Activated CD4-positive, alpha-beta T cell treated with anti-CD3 and anti-CD28 coated beads, Interleukin-2, amount 10 ng/mL, durations not matched to agents 7 days and 5 days (primary cell): ENCODE results near the gene CAMK2G. TPM values are rescaled to one million over a fixed set of nuclear protein-coding genes. Genes with fewer than 3 reads are reported as not detected.

Experiments
- CTCF ChIA-PET: fragments of 350-600 bp; sonication (Branson Sonifier 250); formaldehyde crosslinking; loops from one replicate; lab custom pipeline; 2021; ENCODE audit warnings: antibody characterized with exemption; lab: Charles Lee
- POLR2A ChIA-PET: fragments of 350-600 bp; sonication (Branson Sonifier 250); formaldehyde crosslinking; loops from one replicate; lab custom pipeline; 2021; ENCODE audit warnings: antibody characterized with exemption; lab: Charles Lee
- DNase-seq: peaks from one replicate; pipeline ENCODE4 v3.0.0-alpha.2; 2020
- H3K27ac Mint-ChIP-seq: one replicate; pipeline ENCODE4 v1.8.0; 2021; ENCODE audit warnings: mild to moderate bottlenecking, moderate library complexity, mixed read lengths
- H3K27me3 Mint-ChIP-seq: one replicate; pipeline ENCODE4 v1.8.0; 2021; ENCODE audit warnings: mixed read lengths
- H3K36me3 Mint-ChIP-seq: one replicate; pipeline ENCODE4 v1.8.0; 2021; ENCODE audit warnings: low read depth, mixed read lengths
- H3K4me1 Mint-ChIP-seq: one replicate; pipeline ENCODE4 v1.8.0; 2021; ENCODE audit warnings: mixed read lengths
- H3K4me3 Mint-ChIP-seq: one replicate; pipeline ENCODE4 v1.8.0; 2021; ENCODE audit warnings: mild to moderate bottlenecking, moderate library complexity, mixed read lengths
- H3K9me3 Mint-ChIP-seq: one replicate; pipeline ENCODE4 v1.8.0; 2021; ENCODE audit warnings: mixed read lengths
- total RNA-seq, 2 experiments: library from RNA; stranded (reverse); gene quantifications; one replicate each; pipeline ENCODE4 v1.2.3, GENCODE V29; 2021

Gene CAMK2G
- total RNA-seq, 2 experiments from 2014 or later: 54.4 to 55.8 TPM

- peaks cover 9% of the 10 kb centered on the region for H3K4me1 Mint-ChIP-seq
- ChIA-PET CTCF (interaction anchor here (0.8 to 10.3 kb wide), 12 partner anchors 9 to 265 kb away, joined by 3 to 161 read pairs (median 4); no protein-coding TSS in a partner anchor), POLR2A (no interaction called here)
- no peaks in the 10 kb centered on the region for H3K9me3 Mint-ChIP-seq
- H3K4me3 Mint-ChIP-seq: no peak overlapping the region
- no peaks in the 10 kb centered on the region for H3K36me3 Mint-ChIP-seq
- DNase-seq: no peak
- H3K27me3 Mint-ChIP-seq: peaks cover 13% of the 10 kb centered on the region
- H3K27ac Mint-ChIP-seq: no peak overlapping the region
These were observed 14.2 kb upstream of the CAMK2G start for GRCh38 chr10:73888514-73888913.

- no peak for DNase-seq
- Mint-ChIP-seq H3K27me3 (peaks cover 7% of the 10 kb centered on the region), H3K4me3 (no peak overlapping the region), H3K36me3 (no peaks in the 10 kb centered on the region), H3K4me1 (peaks cover 9% of the 10 kb centered on the region), H3K9me3 (no peaks in the 10 kb centered on the region), H3K27ac (no peak overlapping the region)
- ChIA-PET CTCF (interaction anchor here (0.7 to 10.3 kb wide), 13 partner anchors 8 to 296 kb away, joined by 3 to 161 read pairs (median 5); no protein-coding TSS in a partner anchor), POLR2A (interaction anchor here (0.5 kb wide), 1 partner anchor 155 kb away, joined by 5 read pairs; no protein-coding TSS in a partner anchor)
These were observed 13.1 kb upstream of the CAMK2G start for GRCh38 chr10:73887294-73888039.

- Mint-ChIP-seq H3K4me3 (no peak overlapping the region), H3K9me3 (no peaks in the 10 kb centered on the region), H3K27ac (no peak overlapping the region), H3K4me1 (peaks cover 9% of the 10 kb centered on the region), H3K36me3 (no peaks in the 10 kb centered on the region), H3K27me3 (peaks cover 3% of the 10 kb centered on the region)
- CTCF ChIA-PET: interaction anchor here (0.6 to 10.3 kb wide), 33 partner anchors 8 to 1348 kb away, joined by 3 to 161 read pairs (median 5); partner anchors contain the start of genes COMTD1 and PLAU
- DNase-seq: no peak
- POLR2A ChIA-PET: interaction anchor here (0.5 to 0.6 kb wide), 2 partner anchors 28 to 156 kb away, joined by 3 to 5 read pairs; no protein-coding TSS in a partner anchor
These were observed 12.4 kb upstream of the CAMK2G start for GRCh38 chr10:73886661-73887293.

DNA sequence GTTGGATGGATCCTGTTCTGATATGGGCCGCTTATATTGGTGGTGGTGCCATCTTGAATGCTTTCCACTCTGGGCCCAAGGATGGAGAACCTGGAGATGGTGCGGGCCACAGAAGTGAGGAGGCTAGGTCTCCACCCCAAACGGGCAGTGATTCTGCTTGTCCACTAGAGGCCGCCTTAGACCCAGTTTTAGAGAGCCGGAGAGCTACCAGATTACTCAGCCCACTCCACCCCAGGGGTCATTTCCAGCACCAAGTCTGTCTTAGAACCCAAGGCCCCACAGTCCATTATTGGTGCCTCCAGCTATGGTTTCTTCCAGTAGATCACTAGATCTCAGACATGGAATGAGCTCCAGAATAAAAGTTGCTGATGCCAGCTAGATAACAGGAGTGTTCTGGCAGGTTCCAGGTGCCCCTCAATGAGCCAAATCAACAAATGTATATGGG is 11.8 kb upstream of the CAMK2G start:
- POLR2A ChIA-PET: interaction anchor here (0.6 kb wide), 1 partner anchor 27 kb away, joined by 3 read pairs; no protein-coding TSS in a partner anchor
- CTCF ChIA-PET: interaction anchor here (0.6 to 10.3 kb wide), 29 partner anchors 8 to 1349 kb away, joined by 3 to 161 read pairs (median 5); partner anchors contain the start of genes COMTD1 and PLAU
- Mint-ChIP-seq H3K27me3 (no peaks in the 10 kb centered on the region), H3K9me3 (no peaks in the 10 kb centered on the region), H3K36me3 (no peaks in the 10 kb centered on the region), H3K4me1 (peaks cover 9% of the 10 kb centered on the region), H3K4me3 (no peak overlapping the region), H3K27ac (no peak overlapping the region)
- peak; percentile 79 for DNase-seq

DNA sequence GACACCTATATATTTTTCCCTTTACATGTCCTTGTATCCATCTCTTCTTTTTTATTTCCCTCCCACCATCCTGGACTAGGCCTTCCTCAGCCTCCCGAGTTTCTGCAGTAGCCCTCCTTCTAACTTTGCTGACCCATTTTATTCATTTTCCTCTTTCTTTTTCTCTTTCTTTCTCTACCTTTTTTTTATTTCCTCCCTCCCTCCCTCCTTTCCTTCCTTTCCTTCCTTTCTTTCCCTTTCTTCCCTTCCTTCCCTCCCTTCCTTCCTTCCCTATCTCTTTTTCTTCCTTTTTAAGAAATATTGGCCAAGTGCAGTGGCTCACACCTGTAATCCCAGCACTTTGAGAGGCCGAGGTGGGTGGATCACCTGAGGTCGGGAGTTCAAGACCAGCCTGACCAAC is 9.7 kb upstream of the CAMK2G start:
- no peak overlapping the region for H3K27ac Mint-ChIP-seq
- H3K4me3 Mint-ChIP-seq: no peak overlapping the region
- H3K9me3 Mint-ChIP-seq: no peaks in the 10 kb centered on the region
- ChIA-PET POLR2A (no interaction called here), CTCF (interaction anchor here (5.6 kb wide), 1 partner anchor 57 kb away, joined by 62 read pairs; no protein-coding TSS in a partner anchor)
- DNase-seq: no peak
- H3K27me3 Mint-ChIP-seq: no peaks in the 10 kb centered on the region
- no peaks in the 10 kb centered on the region for H3K36me3 Mint-ChIP-seq
- H3K4me1 Mint-ChIP-seq: peaks cover 21% of the 10 kb centered on the region

GRCh38 chr10:73881221-73881919 is 7.0 kb upstream of the CAMK2G start:
- DNase-seq: no peak
- POLR2A ChIA-PET: no interaction called here

DNA sequence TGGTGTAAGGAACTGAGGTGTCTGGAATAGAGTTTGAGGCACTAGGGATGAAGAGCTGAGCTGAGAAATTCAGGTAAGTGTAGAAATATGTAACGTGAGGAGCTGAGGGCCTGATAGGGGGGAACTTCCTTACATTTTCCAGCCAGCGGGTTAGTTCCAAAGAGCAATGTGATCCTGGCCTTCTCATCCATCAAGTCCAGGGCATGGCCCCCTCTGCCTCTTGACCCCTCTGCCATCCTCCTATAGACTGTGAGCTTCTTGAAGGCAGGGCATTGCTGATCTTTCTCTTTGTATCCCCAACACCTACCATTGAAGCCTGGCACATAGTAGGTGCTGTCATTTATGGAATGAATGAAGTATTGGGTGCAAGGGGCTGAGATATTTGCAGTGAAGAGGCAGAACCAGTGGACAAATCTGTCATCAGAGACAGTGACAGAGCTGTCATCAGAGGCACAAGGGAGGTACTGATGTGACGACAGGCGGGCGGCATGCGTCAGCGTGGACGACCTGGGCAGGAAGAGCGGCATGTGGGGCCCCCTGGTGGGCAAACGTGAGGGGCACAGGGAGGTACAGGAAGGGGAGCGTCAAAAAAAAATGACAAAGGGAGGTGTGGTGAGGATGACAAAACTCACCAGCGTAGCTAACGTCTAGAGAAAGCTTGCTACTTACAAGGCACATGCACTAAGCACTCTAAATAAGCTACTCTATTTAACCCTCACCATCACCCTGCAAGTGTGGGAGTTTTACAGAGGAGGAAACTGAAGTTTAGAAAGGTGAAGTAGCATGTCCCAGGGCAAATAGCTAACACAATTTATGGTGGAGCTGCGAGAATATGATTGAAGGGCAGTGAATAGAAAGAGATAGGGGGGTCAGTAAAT is 5.2 kb upstream of the CAMK2G start:
- ChIA-PET POLR2A (interaction anchor here (0.6 to 1.0 kb wide), 6 partner anchors 19 to 177 kb away, joined by 3 to 4 read pairs (median 4); no protein-coding TSS in a partner anchor), CTCF (interaction anchor here (0.6 to 9.9 kb wide), 55 partner anchors 10 to 1497 kb away, joined by 3 to 212 read pairs (median 5); partner anchors contain the start of gene PLAU)
- Mint-ChIP-seq H3K4me3 (no peak overlapping the region), H3K4me1 (peaks cover 42% of the 10 kb centered on the region), H3K27ac (peak overlapping the region; percentile 76), H3K36me3 (peaks cover 3% of the 10 kb centered on the region), H3K27me3 (no peaks in the 10 kb centered on the region), H3K9me3 (no peaks in the 10 kb centered on the region)
- peak; percentile 95 for DNase-seq

More at GRCh38 chr10:73881221-73881919, 7.0 kb upstream of the CAMK2G start:
- Mint-ChIP-seq H3K36me3 (peaks cover 3% of the 10 kb centered on the region), H3K4me3 (no peak overlapping the region), H3K27me3 (no peaks in the 10 kb centered on the region), H3K9me3 (no peaks in the 10 kb centered on the region), H3K27ac (no peak overlapping the region), H3K4me1 (peaks cover 35% of the 10 kb centered on the region)
- CTCF ChIA-PET: interaction anchor here (1.2 to 9.9 kb wide), 7 partner anchors 9 to 208 kb away, joined by 4 to 212 read pairs (median 62); no protein-coding TSS in a partner anchor

GRCh38 chr10:73878365-73878764 is 4.0 kb upstream of the CAMK2G start:
- Mint-ChIP-seq H3K9me3 (no peaks in the 10 kb centered on the region), H3K36me3 (peaks cover 3% of the 10 kb centered on the region), H3K27me3 (no peaks in the 10 kb centered on the region), H3K27ac (no peak overlapping the region), H3K4me3 (no peak overlapping the region), H3K4me1 (peaks cover 42% of the 10 kb centered on the region)
- DNase-seq: no peak
- POLR2A ChIA-PET: interaction anchor here (0.6 kb wide), 1 partner anchor 21 kb away, joined by 4 read pairs; no protein-coding TSS in a partner anchor
- CTCF ChIA-PET: interaction anchor here (1.2 to 9.9 kb wide), 12 partner anchors 9 to 106 kb away, joined by 3 to 212 read pairs (median 18); a partner anchor contains a TSS

GRCh38 chr10:73877533-73878160 is 3.3 kb upstream of the CAMK2G start:
- ChIA-PET CTCF (interaction anchor here (1.1 to 9.9 kb wide), 6 partner anchors 9 to 63 kb away, joined by 3 to 212 read pairs (median 37); no protein-coding TSS in a partner anchor), POLR2A (no interaction called here)
- peaks cover 8% of the 10 kb centered on the region for H3K36me3 Mint-ChIP-seq
- no peaks in the 10 kb centered on the region for H3K9me3 Mint-ChIP-seq
- peaks cover 49% of the 10 kb centered on the region for H3K4me1 Mint-ChIP-seq
- peak overlapping the region; percentile 69 for H3K27ac Mint-ChIP-seq
- no peak for DNase-seq
- H3K4me3 Mint-ChIP-seq: no peak overlapping the region
- H3K27me3 Mint-ChIP-seq: no peaks in the 10 kb centered on the region

- POLR2A ChIA-PET: interaction anchor here (0.7 kb wide), 1 partner anchor 39 kb away, joined by 10 read pairs; no protein-coding TSS in a partner anchor
These were observed 2.6 kb upstream of the CAMK2G start for GRCh38 chr10:73876971-73877370.

More at GRCh38 chr10:73876971-73877370, 2.6 kb upstream of the CAMK2G start:
- CTCF ChIA-PET: interaction anchor here (0.6 to 9.9 kb wide), 8 partner anchors 9 to 1343 kb away, joined by 3 to 212 read pairs (median 6); no protein-coding TSS in a partner anchor
- Mint-ChIP-seq H3K36me3 (peaks cover 14% of the 10 kb centered on the region), H3K9me3 (no peaks in the 10 kb centered on the region), H3K4me3 (no peak overlapping the region), H3K27me3 (no peaks in the 10 kb centered on the region), H3K4me1 (peaks cover 56% of the 10 kb centered on the region), H3K27ac (peak overlapping the region; percentile 69)
- no peak for DNase-seq
